SH-SY5Y (cell line): ENCODE measurements around the gene CAPN1.

ENCODE experiments used
- GATA2 ChIP-seq: IDR thresholded peaks from 2 replicates; pipeline ENCODE4 v1.6.1; 2011; ENCODE audit warnings: mild to moderate bottlenecking, low read depth, low read length
- GATA3 ChIP-seq: IDR thresholded peaks from 2 replicates; pipeline ENCODE4 v1.6.1; 2011; ENCODE audit warnings: low read depth, mild to moderate bottlenecking, low read length, moderate library complexity

DNA sequence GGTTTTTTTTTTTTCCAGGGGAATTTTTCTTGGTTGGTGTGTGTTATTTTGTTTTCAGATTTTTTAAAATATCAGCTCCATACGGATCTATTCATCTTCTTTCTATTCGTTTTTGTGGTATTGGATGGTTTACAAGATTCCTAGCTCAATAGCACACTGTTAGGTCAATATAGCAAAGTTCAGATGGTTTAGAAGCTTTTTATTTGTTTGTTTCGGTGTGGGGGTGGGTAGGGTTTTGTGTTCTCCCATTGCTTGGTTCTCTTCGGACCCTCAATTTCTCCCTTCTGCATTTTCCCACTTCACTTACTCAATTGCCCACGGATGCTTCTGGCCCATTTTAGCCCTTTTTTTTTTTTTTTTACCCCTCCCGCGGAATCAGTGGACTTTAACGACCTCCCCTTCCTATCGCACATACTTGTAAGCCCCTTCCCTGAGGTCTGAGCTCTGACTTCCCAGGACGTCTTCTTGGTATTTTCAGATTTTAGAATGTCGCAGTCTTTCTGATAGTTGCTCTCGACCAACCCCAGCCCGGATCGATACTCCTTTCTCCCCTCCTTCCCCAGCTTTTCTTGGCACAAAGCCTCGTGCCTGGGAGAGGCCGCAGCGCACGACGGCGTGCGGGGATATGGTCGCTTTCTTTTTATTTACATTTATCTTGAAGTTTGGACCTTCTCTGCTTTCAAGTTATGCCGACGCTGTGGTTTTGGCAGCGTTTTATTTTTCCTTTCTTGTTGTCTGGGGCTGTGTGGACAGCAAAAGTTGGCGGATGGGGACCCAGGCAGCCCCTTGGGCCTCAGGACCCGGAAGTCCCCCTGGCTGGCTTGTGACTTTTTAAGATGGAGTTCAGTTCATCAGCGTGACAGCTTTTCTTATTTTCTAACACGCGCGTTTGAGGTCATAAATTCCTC is 16.1 kb upstream of the CAPN1 start:
- no peak for TF ChIP-seq GATA2
- TF ChIP-seq GATA3: no peak
